H9 (cell line): ENCODE measurements around the gene LHFPL6. TPM values are rescaled to one million over a fixed set of nuclear protein-coding genes. Genes with fewer than 3 reads are reported as not detected.

ENCODE experiments used
- DNase-seq: peaks from one replicate; pipeline ENCODE4 v3.0.0-alpha.2; 2017
- H2AFZ ChIP-seq: one replicate; pipeline ENCODE4 v1.6.1; 2013; ENCODE audit warnings: mild to moderate bottlenecking, low read length, control low read depth, moderate library complexity
- H2AK5ac ChIP-seq: 2 replicates; pipeline ENCODE4 v1.6.1; 2013; ENCODE audit warnings: low read length, control low read depth, mixed read lengths; ENCODE audit not compliant: insufficient read length
- H2BK120ac ChIP-seq: one replicate; pipeline ENCODE4 v1.6.1; 2013; ENCODE audit warnings: low read depth, mild to moderate bottlenecking, low read length, control low read depth, inconsistent platforms; ENCODE audit not compliant: poor library complexity, severe bottlenecking
- H2BK12ac ChIP-seq: 2 replicates; pipeline ENCODE4 v1.6.1; 2013; ENCODE audit warnings: low read length, control low read depth, mixed read lengths, low read depth; ENCODE audit not compliant: insufficient read length
- H2BK15ac ChIP-seq: 2 replicates; pipeline ENCODE4 v1.6.1; 2013; ENCODE audit warnings: low read depth, low read length, control low read depth
- H2BK20ac ChIP-seq: one replicate; pipeline ENCODE4 v1.6.1; 2013; ENCODE audit warnings: low read depth, mild to moderate bottlenecking, low read length, control low read depth, inconsistent platforms; ENCODE audit not compliant: poor library complexity, severe bottlenecking
- H2BK5ac ChIP-seq: 2 replicates; pipeline ENCODE4 v1.6.1; 2013; ENCODE audit warnings: low read length, control low read depth, mixed read lengths; ENCODE audit not compliant: insufficient read length
- H3K14ac ChIP-seq: 2 replicates; pipeline ENCODE4 v1.6.1; 2013; ENCODE audit warnings: low read length, control low read depth; ENCODE audit not compliant: insufficient read depth
- H3K18ac ChIP-seq: 2 replicates; pipeline ENCODE4 v1.6.1; 2013; ENCODE audit warnings: low read depth, mild to moderate bottlenecking, mixed read lengths, low read length, control low read depth; ENCODE audit not compliant: insufficient read length
- H3K23ac ChIP-seq: 2 replicates; pipeline ENCODE4 v1.6.1; 2013; ENCODE audit warnings: low read length, control low read depth, mixed read lengths, low read depth; ENCODE audit not compliant: insufficient read length
- H3K23me2 ChIP-seq: 2 replicates; pipeline ENCODE4 v1.6.1; 2013; ENCODE audit warnings: low read depth, mild to moderate bottlenecking, mixed read lengths, low read length, control low read depth; ENCODE audit not compliant: insufficient read length, poor library complexity, severe bottlenecking
- H3K27ac ChIP-seq: 2 replicates; pipeline ENCODE4 v1.5.1; 2013; ENCODE audit warnings: low read length, control low read depth, mixed read lengths, low read depth; ENCODE audit not compliant: insufficient read length
- H3K27me3 ChIP-seq: 2 replicates; pipeline ENCODE4 v1.6.1; 2013; ENCODE audit warnings: low read length, control low read depth, inconsistent platforms; ENCODE audit not compliant: insufficient read depth
- H3K4ac ChIP-seq: 2 replicates; pipeline ENCODE4 v1.6.1; 2013; ENCODE audit warnings: low read depth, mild to moderate bottlenecking, control low read depth, inconsistent platforms, low read length, moderate library complexity
- H3K4me1 ChIP-seq: 2 replicates; pipeline ENCODE4 v1.6.1; 2013; ENCODE audit warnings: low read length, control low read depth, inconsistent platforms; ENCODE audit not compliant: insufficient read depth
- H3K4me2 ChIP-seq: 2 replicates; pipeline ENCODE4 v1.6.1; 2013; ENCODE audit warnings: low read length, control low read depth, mixed read lengths; ENCODE audit not compliant: insufficient read length, insufficient read depth
- H3K56ac ChIP-seq: 2 replicates; pipeline ENCODE4 v1.6.1; 2013; ENCODE audit warnings: low read depth, mild to moderate bottlenecking, mixed read lengths, low read length, control low read depth; ENCODE audit not compliant: insufficient read length
- H3K79me1 ChIP-seq: 2 replicates; pipeline ENCODE4 v1.6.1; 2013; ENCODE audit warnings: low read depth, mild to moderate bottlenecking, moderate library complexity, low read length, control low read depth, inconsistent platforms; ENCODE audit not compliant: insufficient read depth, poor library complexity, severe bottlenecking
- H3K79me2 ChIP-seq: 2 replicates; pipeline ENCODE4 v1.6.1; 2013; ENCODE audit warnings: low read length, control low read depth, inconsistent platforms; ENCODE audit not compliant: insufficient read depth
- H3K9ac ChIP-seq: 2 replicates; pipeline ENCODE4 v1.6.1; 2013; ENCODE audit warnings: low read length, control low read depth, mixed read lengths; ENCODE audit not compliant: insufficient read length; ENCODE audit errors: extremely low read depth
- H3K9me3 ChIP-seq: one replicate; pipeline ENCODE4 v1.6.1; 2013; ENCODE audit warnings: low read depth, low read length, inconsistent platforms; ENCODE audit not compliant: control insufficient read depth
- H3T11ph ChIP-seq: one replicate; pipeline ENCODE4 v1.6.1; 2013; ENCODE audit warnings: mild to moderate bottlenecking, low read length, control low read depth, inconsistent platforms
- H4K20me1 ChIP-seq: one replicate; pipeline ENCODE4 v1.6.1; 2013; ENCODE audit not compliant: control insufficient read depth, insufficient read length, insufficient read depth
- H4K5ac ChIP-seq: 2 replicates; pipeline ENCODE4 v1.6.1; 2013; ENCODE audit warnings: low read depth, mild to moderate bottlenecking, mixed read lengths, low read length, control low read depth; ENCODE audit not compliant: insufficient read length
- H4K8ac ChIP-seq: replicated peaks from 2 replicates; pipeline ENCODE4 v1.6.1; 2013; ENCODE audit warnings: low read length, control low read depth, mixed read lengths, low read depth; ENCODE audit not compliant: insufficient read length
- H4K91ac ChIP-seq: 2 replicates; pipeline ENCODE4 v1.6.1; 2013; ENCODE audit warnings: low read depth, mild to moderate bottlenecking, moderate library complexity, mixed read lengths, low read length, control low read depth; ENCODE audit not compliant: insufficient read length
- H3K27ac Mint-ChIP-seq, 3 experiments: 2 replicates in 2 of 3; 3 replicates in 1 of 3; pipeline ENCODE4 v1.8.0; 2020 to 2021; ENCODE audit warnings: mixed read lengths in 3 of 3, mild to moderate bottlenecking in 1 of 3, moderate library complexity in 1 of 3
- H3K27me3 Mint-ChIP-seq: 2 replicates; pipeline ENCODE4 v1.8.0; 2021; ENCODE audit warnings: low read depth, mild to moderate bottlenecking, moderate library complexity, mixed read lengths
- H3K36me3 Mint-ChIP-seq, 3 experiments: 2 replicates in 2 of 3; 3 replicates in 1 of 3; pipeline ENCODE4 v1.8.0; 2020 to 2021; ENCODE audit warnings: low read depth in 3 of 3, mixed read lengths in 3 of 3; ENCODE audit not compliant: insufficient read depth in 1 of 3
- H3K4me1 Mint-ChIP-seq, 2 experiments: 2 replicates each; pipeline ENCODE4 v1.8.0; 2020; ENCODE audit warnings: mixed read lengths in 2 of 2
- H3K4me3 Mint-ChIP-seq, 2 experiments: 2 replicates in 1 of 2; 3 replicates in 1 of 2; pipeline ENCODE4 v1.8.0; 2020 to 2021; ENCODE audit warnings: mild to moderate bottlenecking in 2 of 2, mixed read lengths in 2 of 2, moderate library complexity in 1 of 2
- H3K9me3 Mint-ChIP-seq, 2 experiments: 2 replicates in 1 of 2; 3 replicates in 1 of 2; pipeline ENCODE4 v1.8.0; 2020; ENCODE audit warnings: mild to moderate bottlenecking in 2 of 2, mixed read lengths in 2 of 2, moderate library complexity in 1 of 2
- CTCF ChIP-seq: fragments of 200-600 bp; sonication (generic); conservative IDR thresholded peaks from 3 replicates; pipeline ENCODE4 v1.8.0; 2021; ENCODE audit warnings: antibody characterized with exemption, mild to moderate bottlenecking
- total RNA-seq: library from RNA; stranded (reverse); gene quantifications from 2 replicates; pipeline ENCODE4 v1.2.1, GENCODE V29; 2021

Gene LHFPL6
- total RNA-seq, 1 experiment from 2014 or later = 3.5 TPM

GRCh38 chr13:39365879-39366278 lies 237.1 kb downstream of the LHFPL6 start:
- no peak overlapping the region for H2AFZ ChIP-seq
- no peaks in the 10 kb centered on the region for H3K79me1 ChIP-seq
- H3K18ac ChIP-seq = no peak overlapping the region
- Mint-ChIP-seq H3K27ac (no peak overlapping the region), H3K4me1 (peaks cover 16 to 17% of the 10 kb centered on the region in 2 experiments), H3K36me3 (no peaks in the 10 kb centered on the region; a peak in 1 of 7 replicates), H3K27me3 (peaks cover 84% of the 10 kb centered on the region), H3K4me3 (no peak overlapping the region), H3K9me3 (no peaks in the 10 kb centered on the region; a peak in 1 of 5 replicates)
- H3K79me2 ChIP-seq = no peaks in the 10 kb centered on the region
- H3K9ac ChIP-seq = no peak overlapping the region
- H2BK20ac ChIP-seq = no peak overlapping the region
- TF ChIP-seq CTCF = no peak
- no peak overlapping the region for H2AK5ac ChIP-seq
- H4K5ac ChIP-seq = no peak overlapping the region
- H2BK5ac ChIP-seq = no peak overlapping the region
- no peak overlapping the region for H3K14ac ChIP-seq
- H3K4me1 ChIP-seq = no peaks in the 10 kb centered on the region
- no peak for DNase-seq
- no peak overlapping the region for H3K4ac ChIP-seq
- H2BK12ac ChIP-seq = no peak overlapping the region
- H3K27ac ChIP-seq = no peak overlapping the region
- H3K9me3 ChIP-seq = no peaks in the 10 kb centered on the region
- H3K4me2 ChIP-seq = no peak overlapping the region
- no peak overlapping the region for H4K8ac ChIP-seq
- H2BK15ac ChIP-seq = no peak overlapping the region
- no peak overlapping the region for H4K91ac ChIP-seq
- H3K27me3 ChIP-seq = no peaks in the 10 kb centered on the region
- H3T11ph ChIP-seq = no peak overlapping the region
- H3K23ac ChIP-seq = no peak overlapping the region
- H3K56ac ChIP-seq = no peak overlapping the region
- no peaks in the 10 kb centered on the region for H4K20me1 ChIP-seq
- H3K23me2 ChIP-seq = no peaks in the 10 kb centered on the region
- no peak overlapping the region for H2BK120ac ChIP-seq
